ENCODE results near the gene CXCR6. TPM values are rescaled to one million over a fixed set of nuclear protein-coding genes. Genes with fewer than 3 reads are reported as not detected.

CXCR6 gene
- total RNA-seq, 1 donor = under 0.01 TPM

DNA sequence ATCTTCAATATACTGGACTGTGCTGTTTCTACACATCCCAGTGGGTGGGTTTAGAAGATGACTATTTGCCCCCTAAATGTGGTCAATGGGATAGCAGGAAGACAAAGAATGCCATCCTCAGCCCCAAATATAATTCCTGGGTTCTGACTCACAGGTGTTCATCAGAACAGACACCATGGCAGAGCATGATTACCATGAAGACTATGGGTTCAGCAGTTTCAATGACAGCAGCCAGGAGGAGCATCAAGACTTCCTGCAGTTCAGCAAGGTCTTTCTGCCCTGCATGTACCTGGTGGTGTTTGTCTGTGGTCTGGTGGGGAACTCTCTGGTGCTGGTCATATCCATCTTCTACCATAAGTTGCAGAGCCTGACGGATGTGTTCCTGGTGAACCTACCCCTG, 3.0 kb downstream of the CXCR6 start:
- no peak for DNase-seq (ENCODE audit: low read depth in 2 of 3, low spot score in 2 of 3)

DNA sequence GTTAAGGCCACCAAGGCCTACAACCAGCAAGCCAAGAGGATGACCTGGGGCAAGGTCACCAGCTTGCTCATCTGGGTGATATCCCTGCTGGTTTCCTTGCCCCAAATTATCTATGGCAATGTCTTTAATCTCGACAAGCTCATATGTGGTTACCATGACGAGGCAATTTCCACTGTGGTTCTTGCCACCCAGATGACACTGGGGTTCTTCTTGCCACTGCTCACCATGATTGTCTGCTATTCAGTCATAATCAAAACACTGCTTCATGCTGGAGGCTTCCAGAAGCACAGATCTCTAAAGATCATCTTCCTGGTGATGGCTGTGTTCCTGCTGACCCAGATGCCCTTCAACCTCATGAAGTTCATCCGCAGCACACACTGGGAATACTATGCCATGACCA, 3.6 kb downstream of the CXCR6 start:
- peak in 1 of 3 donors; percentile 5 for DNase-seq (ENCODE audit: low read depth in 2 of 3, low spot score in 2 of 3)

DNA sequence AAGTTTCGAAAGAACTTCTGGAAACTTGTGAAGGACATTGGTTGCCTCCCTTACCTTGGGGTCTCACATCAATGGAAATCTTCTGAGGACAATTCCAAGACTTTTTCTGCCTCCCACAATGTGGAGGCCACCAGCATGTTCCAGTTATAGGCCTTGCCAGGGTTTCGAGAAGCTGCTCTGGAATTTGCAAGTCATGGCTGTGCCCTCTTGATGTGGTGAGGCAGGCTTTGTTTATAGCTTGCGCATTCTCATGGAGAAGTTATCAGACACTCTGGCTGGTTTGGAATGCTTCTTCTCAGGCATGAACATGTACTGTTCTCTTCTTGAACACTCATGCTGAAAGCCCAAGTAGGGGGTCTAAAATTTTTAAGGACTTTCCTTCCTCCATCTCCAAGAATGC, 4.1 kb downstream of the CXCR6 start:
- DNase-seq (ENCODE audit: low read depth in 2 of 3, low spot score in 2 of 3) = no peak

DNA sequence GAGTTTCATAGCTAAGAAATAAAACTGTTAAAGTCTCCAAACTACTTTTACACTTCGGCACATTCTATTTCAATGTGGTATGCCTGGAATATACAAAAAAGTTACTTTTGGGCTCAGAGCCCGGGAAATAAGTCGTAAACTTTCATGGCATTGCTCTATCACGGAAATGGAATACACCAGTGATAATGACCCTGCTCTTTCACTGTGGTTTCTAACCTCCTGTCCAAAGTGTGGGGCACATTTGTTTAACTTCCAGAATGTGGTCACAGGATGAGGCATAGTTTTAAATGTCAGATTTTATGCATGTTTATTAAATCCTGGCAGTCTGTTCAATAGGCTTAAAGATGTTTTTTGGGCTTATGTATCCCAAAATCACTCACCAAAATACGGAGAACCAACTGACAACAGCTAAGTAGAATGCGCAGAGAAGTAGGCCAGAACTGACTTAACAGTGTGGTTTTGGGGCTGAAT, 5.1 kb downstream of the CXCR6 start:
- DNase-seq (ENCODE audit: low read depth in 2 of 3, low spot score in 2 of 3) = peak in 1 of 3 donors; percentile 8

DNA sequence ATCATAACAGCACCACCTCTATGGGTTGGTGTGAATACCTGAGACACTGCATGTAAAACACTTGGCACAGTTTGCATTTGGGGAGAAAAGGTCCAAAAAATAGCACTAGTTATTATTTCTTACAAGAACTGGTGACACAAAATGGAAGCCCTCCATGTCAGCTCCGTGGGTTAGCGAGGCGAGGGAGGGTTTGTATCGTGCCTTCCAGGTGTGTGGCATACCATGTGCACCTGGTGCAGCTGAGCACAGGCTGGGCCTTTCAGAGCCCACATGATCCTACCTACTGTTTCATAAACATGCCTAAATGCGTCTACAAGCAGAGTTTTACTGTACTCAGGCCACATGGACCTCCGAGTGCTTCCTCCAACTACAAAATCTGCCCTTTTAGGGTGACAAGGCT, 5.6 kb downstream of the CXCR6 start:
- no peak for DNase-seq (ENCODE audit: low read depth in 2 of 3, low spot score in 2 of 3)

DNA sequence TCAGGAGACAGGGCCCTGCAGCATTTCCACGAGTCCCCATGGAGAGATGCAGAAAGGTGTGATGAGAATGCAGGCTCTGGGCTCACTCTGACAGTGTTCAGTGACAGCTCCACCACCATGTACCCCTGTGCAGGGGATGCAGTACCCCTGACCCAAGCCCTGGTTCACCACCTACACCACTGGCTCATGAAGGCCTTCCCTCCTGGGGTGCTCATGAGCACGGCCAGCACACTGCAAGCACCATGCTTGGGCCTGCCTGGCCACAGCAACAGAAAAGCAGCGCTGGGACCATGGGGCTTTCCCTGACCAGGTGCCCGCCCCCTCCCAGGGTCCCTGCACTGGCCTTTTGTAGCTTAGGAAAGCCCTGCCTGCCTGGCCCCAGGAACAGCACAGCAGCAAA, 6.2 kb downstream of the CXCR6 start:
- no peak for DNase-seq (ENCODE audit: low read depth in 2 of 3, low spot score in 2 of 3)

DNA sequence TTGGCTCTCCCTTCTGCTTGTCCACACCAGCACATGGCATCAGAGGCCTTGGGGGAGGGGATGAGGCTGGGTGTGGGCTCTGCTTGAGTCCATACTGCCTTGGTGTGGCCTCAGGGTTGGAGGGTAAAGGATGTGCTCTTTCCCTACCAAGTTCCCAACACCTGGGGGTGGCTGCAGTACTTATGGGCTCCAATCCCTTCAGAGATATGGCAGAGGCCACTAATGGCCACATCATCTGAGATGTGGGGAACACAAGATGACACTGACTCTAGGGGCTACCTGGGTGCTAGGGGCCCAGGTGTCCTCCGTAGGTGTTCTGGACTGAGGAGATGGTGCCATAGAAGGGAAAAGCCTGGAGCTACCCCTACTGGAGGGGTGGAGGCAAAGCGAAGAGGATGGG, 6.9 kb downstream of the CXCR6 start:
- DNase-seq (ENCODE audit: low read depth in 2 of 3, low spot score in 2 of 3) = no peak

DNA sequence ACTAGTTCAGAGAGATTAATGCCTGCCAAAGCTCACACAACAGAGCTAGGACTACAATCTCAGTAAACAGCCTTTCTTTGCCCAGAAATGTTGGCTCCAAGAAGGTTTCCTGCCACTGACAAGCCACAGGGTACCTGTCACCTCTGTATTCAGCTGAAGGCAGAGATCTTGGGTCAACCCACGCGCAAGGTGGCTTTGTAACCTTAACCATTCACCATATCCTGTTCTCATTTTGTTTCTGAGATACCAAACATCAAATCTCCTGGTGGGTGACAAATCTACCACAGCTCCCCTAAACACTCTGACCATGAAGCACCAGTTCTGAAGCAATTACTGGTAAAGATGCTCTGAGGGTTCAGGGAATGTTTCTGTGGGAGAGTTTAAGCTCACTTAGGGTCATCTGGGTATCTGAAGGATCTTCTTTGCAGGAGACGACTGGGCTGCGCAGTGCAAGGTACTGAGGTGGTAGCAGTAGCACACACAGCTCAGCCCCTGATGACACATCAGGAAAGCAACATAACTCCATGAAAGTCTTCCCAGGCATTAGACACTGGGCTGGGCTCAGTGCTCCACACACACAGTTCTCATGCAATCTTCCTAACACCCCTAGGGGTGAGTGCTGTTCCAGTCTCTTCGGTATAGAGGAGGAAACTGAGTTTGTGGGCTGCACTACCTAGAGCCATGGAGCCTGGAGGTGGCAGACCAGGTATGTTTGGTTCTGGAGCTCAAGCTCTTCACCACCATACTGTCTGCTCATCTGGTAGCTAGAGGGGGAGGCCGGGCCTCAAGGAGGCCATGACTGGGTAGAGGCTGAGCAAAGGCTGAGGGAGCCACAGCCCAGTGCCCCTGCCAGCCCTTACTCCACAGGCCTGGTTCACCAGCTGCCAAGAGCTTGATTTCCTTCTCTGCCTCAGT, 7.7 kb downstream of the CXCR6 start:
- DNase-seq (ENCODE audit: low read depth in 2 of 3, low spot score in 2 of 3) = no peak

DNA sequence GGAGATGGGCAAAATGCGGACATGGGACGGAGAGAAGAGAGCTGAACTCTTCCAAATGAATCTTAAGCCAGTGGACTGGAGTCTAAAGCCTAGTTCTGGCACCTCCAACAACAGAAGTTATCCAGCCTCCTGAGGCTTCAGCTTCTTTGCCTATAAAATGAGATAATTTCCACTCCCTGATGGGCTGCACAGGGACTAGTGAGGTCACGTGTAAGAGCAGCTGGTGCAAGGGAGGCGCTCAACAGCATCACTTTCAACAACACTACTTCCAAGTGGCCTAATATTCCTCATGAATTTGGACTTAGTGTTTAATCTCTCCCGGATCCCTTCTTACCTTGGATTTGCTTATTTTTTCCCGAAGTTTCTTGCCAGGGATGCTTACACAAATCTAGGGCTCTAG, 8.7 kb downstream of the CXCR6 start:
- no peak for DNase-seq (ENCODE audit: low read depth in 2 of 3, low spot score in 2 of 3)

DNA sequence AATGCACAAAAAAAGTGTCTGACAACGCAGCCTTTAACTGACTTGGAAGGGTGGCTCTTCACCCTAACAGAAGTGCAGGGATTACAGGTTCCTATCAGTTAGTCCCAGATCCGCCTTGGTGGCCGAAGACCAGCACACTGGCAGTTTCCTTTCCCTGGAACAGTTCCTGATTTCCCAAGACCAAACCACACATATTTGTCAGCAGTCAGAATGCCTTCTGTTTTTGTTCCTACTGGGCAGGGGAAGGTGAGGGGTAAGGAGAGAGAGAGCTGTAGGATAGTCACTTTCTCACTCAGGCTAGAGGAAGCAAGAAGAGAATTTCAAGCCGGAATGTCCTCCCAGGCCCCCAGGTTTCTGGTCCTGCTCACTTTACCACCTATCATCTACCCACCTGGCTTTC, 9.2 kb downstream of the CXCR6 start:
- DNase-seq (ENCODE audit: low read depth in 2 of 3, low spot score in 2 of 3) = no peak

DNA sequence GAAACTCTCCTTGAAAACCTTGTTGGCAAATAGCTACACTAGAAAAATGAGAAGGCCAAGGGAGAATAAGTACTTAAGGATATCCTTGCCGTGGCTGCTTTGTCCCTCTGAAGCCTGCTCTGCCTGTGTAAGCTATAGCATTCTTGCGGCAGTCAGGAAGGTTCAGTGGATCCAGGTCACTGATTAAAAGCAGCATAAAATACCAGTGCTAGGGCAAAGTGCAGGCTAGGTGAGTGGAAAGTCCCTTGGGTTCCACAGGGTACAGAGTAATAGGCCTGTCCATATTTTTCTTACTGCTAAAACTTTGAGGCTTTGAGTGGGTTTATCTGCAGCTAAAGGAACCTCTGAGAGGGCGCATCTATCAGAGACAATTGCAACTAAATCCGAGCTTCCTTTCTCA, 10.3 kb downstream of the CXCR6 start:
- DNase-seq (ENCODE audit: low read depth in 2 of 3, low spot score in 2 of 3) = no peak

DNA sequence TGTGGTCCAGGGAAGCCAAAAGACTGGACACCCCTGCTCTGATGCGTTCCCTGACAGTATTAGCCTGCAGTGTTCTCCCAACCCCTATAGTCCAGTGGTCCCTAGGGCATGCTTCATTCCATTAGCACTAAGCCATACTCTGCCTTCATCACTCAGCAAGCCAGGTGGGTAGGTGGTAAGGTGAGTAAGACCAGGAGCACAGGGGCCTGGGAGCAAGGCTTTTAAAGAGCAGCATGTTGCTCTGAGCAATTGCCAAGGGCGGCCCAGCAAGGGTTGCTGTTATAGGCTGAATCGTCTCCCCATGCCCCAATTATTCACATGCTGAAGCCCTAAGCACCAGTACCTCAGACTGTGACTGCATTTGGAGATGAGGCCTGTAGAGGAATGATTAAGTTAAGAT, 11.0 kb downstream of the CXCR6 start:
- no peak for DNase-seq (ENCODE audit: low read depth in 2 of 3, low spot score in 2 of 3)

DNA sequence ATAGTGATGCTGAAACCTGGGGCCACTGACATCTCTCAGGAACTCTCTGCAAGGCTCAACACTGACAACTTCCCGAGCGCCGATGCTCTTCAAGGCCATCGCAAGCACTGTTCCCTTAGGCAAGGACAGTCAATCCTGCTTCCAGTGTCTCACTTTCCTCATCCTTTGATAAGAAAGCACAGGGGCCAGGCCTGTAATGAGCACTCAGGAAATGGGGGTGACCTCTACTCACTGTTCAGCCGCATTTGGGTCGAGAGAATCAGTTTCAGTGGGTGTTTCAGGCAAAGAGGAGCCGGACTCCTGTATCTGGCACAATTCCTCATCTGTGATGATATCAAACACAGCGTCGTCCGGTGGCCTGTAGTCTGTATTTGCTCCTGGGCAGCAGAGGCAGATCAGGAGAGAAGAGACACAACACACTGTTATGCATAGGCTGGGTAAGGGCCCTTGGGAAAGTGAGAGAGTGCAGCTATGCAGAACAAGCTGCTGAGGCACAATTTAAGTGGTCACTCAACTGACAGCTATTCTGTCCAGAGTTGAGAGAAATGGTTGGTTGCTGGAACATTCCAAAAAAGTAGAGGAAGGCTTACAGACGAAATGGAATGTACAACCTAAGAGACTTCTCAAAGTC, 11.9 kb downstream of the CXCR6 start:
- no peak for DNase-seq (ENCODE audit: low read depth in 2 of 3, low spot score in 2 of 3)

DNA sequence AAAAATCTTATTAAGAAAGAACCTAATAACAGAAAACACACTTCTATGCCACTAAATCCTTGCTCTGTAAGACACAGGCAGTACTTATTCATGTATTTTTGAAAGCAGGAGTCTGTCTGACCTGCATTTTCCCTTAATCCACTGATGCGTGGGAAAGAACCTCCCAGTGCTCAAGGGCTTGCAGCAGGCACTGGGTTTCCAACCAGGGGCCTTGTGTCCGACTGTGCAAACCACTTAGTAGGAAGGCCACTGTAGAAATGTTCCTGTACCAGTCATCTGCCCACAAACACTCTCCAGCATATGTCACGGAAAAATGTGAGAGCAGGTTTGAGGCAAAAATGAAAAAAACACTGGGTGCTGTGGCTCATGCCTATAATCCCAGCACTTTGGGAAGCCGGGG, 12.4 kb downstream of the CXCR6 start:
- no peak for DNase-seq (ENCODE audit: low read depth in 2 of 3, low spot score in 2 of 3)

DNA sequence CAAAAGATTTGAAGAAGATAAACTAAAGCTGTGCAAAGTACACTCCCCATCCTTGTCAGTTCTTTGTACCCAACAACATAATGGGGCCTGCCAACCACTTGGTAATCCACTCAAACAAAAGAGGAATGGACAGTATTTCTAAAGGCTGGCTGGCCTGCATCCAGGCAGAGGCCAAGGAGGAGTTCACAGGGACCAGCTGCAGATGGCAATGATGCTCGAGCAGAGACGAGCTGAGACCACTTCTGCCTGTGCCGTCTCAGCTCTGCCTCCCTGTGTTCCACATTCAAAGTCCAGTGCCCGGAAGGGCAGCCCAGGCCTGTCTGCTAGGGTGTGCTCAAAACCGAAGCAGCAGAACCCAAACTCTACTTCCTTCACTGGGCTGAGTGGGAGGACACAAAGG, 14.3 kb downstream of the CXCR6 start:
- no peak for DNase-seq (ENCODE audit: low read depth in 2 of 3, low spot score in 2 of 3)

DNA sequence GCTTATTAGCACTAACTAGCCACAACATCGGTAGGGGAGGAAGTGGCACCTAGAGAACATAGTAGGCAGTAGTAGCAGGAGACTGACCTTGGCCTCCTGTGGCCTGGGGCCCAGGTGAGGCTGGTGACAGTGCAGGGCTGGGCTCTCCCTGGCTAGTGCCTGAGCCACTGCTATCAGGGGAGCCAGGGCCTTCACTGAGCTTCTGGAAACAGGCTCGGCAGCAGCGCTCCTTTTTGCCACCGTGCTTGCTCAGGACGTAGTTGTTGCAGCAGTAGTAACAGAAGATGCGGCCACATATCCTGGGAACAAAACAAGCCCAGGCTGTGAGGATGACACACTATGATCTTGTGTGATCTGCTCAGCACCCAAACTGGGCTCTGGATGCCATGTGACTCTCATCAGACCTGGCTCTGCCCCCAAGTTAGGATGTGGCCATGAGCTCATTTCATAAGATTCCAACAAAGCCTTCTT, 15.1 kb downstream of the CXCR6 start:
- DNase-seq (ENCODE audit: low read depth in 2 of 3, low spot score in 2 of 3) = no peak

DNA sequence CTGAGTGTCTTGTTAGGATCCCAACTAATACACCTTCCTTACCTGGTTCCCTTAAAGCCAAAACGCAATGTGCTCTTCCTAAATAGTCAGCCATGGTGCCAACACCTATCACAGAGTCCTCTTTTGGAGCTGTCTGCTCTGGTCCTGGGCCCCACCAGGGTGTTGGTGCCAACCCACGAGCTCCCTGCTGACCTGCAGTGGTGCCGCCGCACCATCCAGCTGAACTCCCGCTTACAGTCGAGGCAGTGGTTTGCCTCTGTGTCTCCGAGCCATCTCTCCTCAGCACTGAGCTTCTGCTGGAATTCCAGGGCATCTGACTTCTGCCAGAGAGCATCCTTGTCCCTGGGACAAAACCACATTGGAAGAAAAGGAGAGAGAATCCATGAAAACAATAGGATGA, 15.9 kb downstream of the CXCR6 start:
- DNase-seq (ENCODE audit: low read depth in 2 of 3, low spot score in 2 of 3) = no peak

DNA sequence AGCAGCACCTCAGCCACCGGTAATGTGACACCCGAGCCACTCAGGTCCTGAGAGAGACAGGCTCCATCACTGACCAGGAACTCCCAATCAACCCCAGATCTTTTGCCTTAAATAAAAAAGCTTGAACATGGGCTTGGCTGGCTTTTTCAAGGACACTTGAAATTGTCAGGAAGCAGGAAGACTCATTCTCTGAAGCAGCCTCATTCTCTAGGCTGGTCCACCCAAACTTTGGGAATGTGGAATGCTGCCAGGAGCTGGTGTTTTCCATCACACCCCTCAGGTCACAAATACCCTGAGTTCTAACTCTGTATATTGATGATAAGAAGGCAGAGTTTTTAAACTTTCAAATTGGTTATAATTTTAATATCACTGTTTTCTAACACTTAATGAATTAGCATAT, 17.0 kb downstream of the CXCR6 start:
- DNase-seq (ENCODE audit: low read depth in 2 of 3, low spot score in 2 of 3) = no peak

DNA sequence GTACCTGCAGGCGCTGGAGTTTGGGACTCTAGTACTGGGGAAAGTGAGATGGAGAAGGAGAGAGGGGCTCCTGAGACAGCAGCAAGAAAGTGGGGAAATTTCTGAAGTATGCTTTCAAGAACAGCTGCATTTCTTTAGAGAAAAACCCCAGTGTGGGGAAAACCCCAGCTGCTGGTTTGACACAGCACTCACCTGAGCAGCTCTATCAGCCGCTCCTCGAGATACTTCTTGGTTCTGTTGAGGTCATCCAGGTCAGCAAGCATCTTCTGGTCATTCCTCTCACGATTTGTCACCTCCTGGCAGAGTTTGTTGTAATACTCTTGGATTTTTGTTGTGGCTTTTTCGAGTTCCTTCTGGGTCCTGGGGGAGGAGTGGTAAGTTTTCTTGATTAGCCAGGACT, 18.8 kb downstream of the CXCR6 start:
- DNase-seq (ENCODE audit: low read depth in 2 of 3, low spot score in 2 of 3) = no peak

DNA sequence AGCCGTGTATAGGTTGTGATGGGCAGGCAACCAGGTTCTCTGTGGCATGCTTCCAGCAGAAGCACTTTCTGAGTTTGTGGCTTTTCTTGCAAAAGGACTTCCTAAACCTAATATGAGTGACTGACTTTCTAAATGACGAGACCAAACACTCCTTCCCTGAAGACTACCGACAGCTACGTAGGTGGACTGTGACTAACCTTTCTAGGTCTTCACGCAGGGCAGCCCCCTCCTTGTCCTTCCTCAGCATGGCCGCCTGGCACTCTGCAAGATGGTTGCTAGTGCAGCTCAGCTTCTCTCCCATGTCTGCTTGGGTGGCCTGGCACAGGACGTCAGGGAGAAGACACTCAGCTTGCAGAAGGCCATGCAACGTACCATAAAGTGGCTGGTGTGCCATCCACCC, 20.9 kb downstream of the CXCR6 start:
- no peak for DNase-seq (ENCODE audit: low read depth in 2 of 3, low spot score in 2 of 3)

DNA sequence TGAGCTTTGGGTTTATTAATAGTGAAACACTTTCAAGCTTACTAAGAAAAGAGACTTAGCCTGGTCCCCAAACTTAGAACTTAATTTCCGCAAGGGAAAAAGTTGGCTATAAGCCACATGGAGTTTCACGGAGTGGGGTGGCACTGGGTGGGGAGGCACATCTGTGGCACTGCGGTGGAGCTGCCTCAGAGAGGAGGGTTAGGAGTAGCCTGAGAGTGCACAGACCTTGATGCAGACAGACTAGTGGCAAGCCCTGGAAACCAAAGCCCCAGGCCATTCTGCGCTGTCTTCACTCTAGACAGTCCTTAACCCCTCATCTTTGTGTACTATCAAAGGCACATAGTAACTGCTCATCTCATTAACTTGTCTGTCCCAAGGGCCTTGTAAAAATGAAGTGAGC, 22.0 kb downstream of the CXCR6 start:
- DNase-seq (ENCODE audit: low read depth in 2 of 3, low spot score in 2 of 3) = no peak

DNA sequence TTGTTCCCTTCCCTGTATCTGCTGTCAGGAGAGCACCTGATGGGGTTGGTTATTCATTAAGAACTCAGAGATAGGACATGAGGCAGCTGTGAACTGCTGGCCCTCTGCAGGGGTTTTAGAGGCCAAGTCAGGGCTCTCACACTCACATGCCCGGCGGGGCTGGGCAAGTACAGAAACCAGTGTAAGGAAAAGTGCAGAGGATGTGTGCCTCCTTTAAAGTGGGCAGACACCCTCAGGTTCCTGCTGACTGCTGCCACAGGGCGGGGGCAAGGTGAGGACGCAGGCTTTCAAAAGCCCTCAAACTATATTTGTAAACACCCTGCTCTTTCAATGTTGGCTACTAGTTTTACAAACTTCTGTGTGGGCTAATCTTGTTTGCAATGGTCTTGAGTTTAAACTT, 22.4 kb downstream of the CXCR6 start:
- no peak for DNase-seq (ENCODE audit: low read depth in 2 of 3, low spot score in 2 of 3)
